Stimulated activated CD4-positive, alpha-beta T cell treated with anti-CD3 and anti-CD28 coated beads, TNF-alpha, amount 100 ng/mL, for 48 hours (primary cell): ENCODE measurements around the gene FARS2.

Experiments used
- DNase-seq, 3 donors: peaks; one replicate each; pipeline ENCODE4 v3.0.0-alpha.2; 2020; ENCODE audit warnings: low read depth in 3 of 3

Gene FARS2

GRCh38 chr6:5325173-5325572 lies 63.9 kb downstream of the FARS2 start:
- DNase-seq, result no peak

- DNase-seq, result no peak
Observed at GRCh38 chr6:5326022-5326641, 64.8 kb downstream of the FARS2 start.

- DNase-seq, result no peak
Observed at GRCh38 chr6:5328800-5329199, 67.5 kb downstream of the FARS2 start.

- DNase-seq, result no peak
Observed at GRCh38 chr6:5331845-5332442, 70.6 kb downstream of the FARS2 start.

- DNase-seq, result no peak
Observed at GRCh38 chr6:5333658-5334057, 72.3 kb downstream of the FARS2 start.

- DNase-seq, result no peak
Observed at GRCh38 chr6:5334341-5334740, 73.0 kb downstream of the FARS2 start.

GRCh38 chr6:5335020-5335419 lies 73.7 kb downstream of the FARS2 start:
- DNase-seq, result no peak

GRCh38 chr6:5337573-5337972 lies 76.3 kb downstream of the FARS2 start:
- no peak for DNase-seq

GRCh38 chr6:5338177-5338960 lies 77.1 kb downstream of the FARS2 start:
- no peak for DNase-seq

GRCh38 chr6:5339786-5340185 lies 78.5 kb downstream of the FARS2 start:
- no peak for DNase-seq

GRCh38 chr6:5341845-5342244 lies 80.5 kb downstream of the FARS2 start:
- no peak for DNase-seq

GRCh38 chr6:5343998-5344397 lies 82.7 kb downstream of the FARS2 start:
- DNase-seq, result no peak

- no peak for DNase-seq
Observed at GRCh38 chr6:5345324-5345723, 84.0 kb downstream of the FARS2 start.

GRCh38 chr6:5351552-5352210 lies 90.4 kb downstream of the FARS2 start:
- DNase-seq, result no peak

GRCh38 chr6:5353971-5354370 lies 92.7 kb downstream of the FARS2 start:
- DNase-seq, result no peak

GRCh38 chr6:5357486-5357885 lies 96.2 kb downstream of the FARS2 start:
- DNase-seq, result no peak

GRCh38 chr6:5359417-5359816 lies 98.1 kb downstream of the FARS2 start:
- no peak for DNase-seq

GRCh38 chr6:5361396-5361795 lies 100.1 kb downstream of the FARS2 start:
- no peak for DNase-seq

GRCh38 chr6:5365436-5366195 lies 104.3 kb downstream of the FARS2 start:
- no peak for DNase-seq

GRCh38 chr6:5366941-5367340 lies 105.6 kb downstream of the FARS2 start:
- DNase-seq, result no peak

- no peak for DNase-seq
Observed at GRCh38 chr6:5367510-5367909, 106.2 kb downstream of the FARS2 start.

- no peak for DNase-seq
Observed at GRCh38 chr6:5373430-5373829, 112.1 kb downstream of the FARS2 start.
